C4-2B (cell line): ENCODE measurements around the gene MAP3K5.

Source experiments
- CTCF ChIP-seq: fragments of 450-650 bp; conservative IDR thresholded peaks from 2 replicates; pipeline ENCODE4 v1.5.1; 2017; ENCODE audit warnings: mild to moderate bottlenecking
- ZFX ChIP-seq: fragments of 450-650 bp; IDR thresholded peaks from 2 replicates; pipeline ENCODE4 v1.6.1; 2017

GRCh38 chr6:136576821-136577220, 215.5 kb downstream of the MAP3K5 start:
- TF ChIP-seq CTCF, result no peak
- no peak for TF ChIP-seq ZFX
